Endothelial cell of umbilical vein (primary cell): Measurements from ENCODE around the gene PADI6. TPM values are rescaled to one million over a fixed set of nuclear protein-coding genes. Genes with fewer than 3 reads are reported as not detected.

Experiments used
- BruUV-seq: library from RNA; stranded (reverse); fragments of 400-500 nt; replicated peaks from 2 replicates; lab custom pipeline; 2021; lab: Mats Ljungman, UMichigan
- CTCF ChIA-PET: fragments of 300-600, 350-600 bp; sonication (Branson Sonifier 250); formaldehyde crosslinking; loops from one replicate; lab custom pipeline; 2021; ENCODE audit warnings: antibody characterized with exemption, inconsistent platforms; lab: Charles Lee
- POLR2A ChIA-PET: fragments of 300-600, 350-600 bp; sonication (Branson Sonifier 250); formaldehyde crosslinking; loops from one replicate; lab custom pipeline; 2021; ENCODE audit warnings: antibody characterized with exemption, inconsistent platforms; lab: Charles Lee
- DNase-seq: peaks from one replicate; pipeline ENCODE4 v3.0.0-alpha.2; 2011; ENCODE audit warnings: low read depth, low spot score
- FAIRE-seq: peaks from 2 replicates; lab custom pipeline; 2011; peaks lifted over from hg19 to GRCh38; lab: Jason Lieb, UNC
- H2AFZ ChIP-seq: 2 replicates; pipeline ENCODE4 v1.6.0; 2012; ENCODE audit warnings: low read depth, low read length, control low read depth, inconsistent platforms
- H3K27ac ChIP-seq: 2 replicates; pipeline ENCODE4 v1.5.1; 2011; ENCODE audit warnings: low read depth, mild to moderate bottlenecking, control low read depth, low read length, moderate library complexity; ENCODE audit not compliant: insufficient read depth
- H3K27me3 ChIP-seq, 2 experiments: 2 replicates each; pipeline versions ENCODE4 v1.6.0 to v1.6.1; 2011; ENCODE audit warnings: low read length in 2 of 2, mixed read lengths in 1 of 2; ENCODE audit not compliant: control insufficient read depth in 2 of 2, insufficient read depth in 2 of 2
- H3K36me3 ChIP-seq, 2 experiments: 2 replicates in 1 of 2; 3 replicates in 1 of 2; pipeline ENCODE4 v1.5.1; 2011; ENCODE audit warnings: low read length in 2 of 2, mild to moderate bottlenecking in 1 of 2, moderate library complexity in 1 of 2; ENCODE audit not compliant: control insufficient read depth in 2 of 2, insufficient read depth in 2 of 2; ENCODE audit errors: extremely low read depth in 1 of 2
- H3K4me1 ChIP-seq: 3 replicates; pipeline ENCODE4 v1.5.1; 2011; ENCODE audit warnings: mild to moderate bottlenecking, low read length; ENCODE audit not compliant: control insufficient read depth, insufficient read depth; ENCODE audit errors: extremely low read depth
- H3K4me2 ChIP-seq: 2 replicates; pipeline ENCODE4 v1.6.1; 2011; ENCODE audit warnings: low read length, control low read depth, mixed read lengths; ENCODE audit not compliant: insufficient read depth
- H3K4me3 ChIP-seq, 3 experiments: fragments of 200-600 bp in 1 of 3; sonication (generic), shearing (Covaris generic) in 1 of 3; replicated peaks in 1 of 3; 2 replicates each; pipeline ENCODE4 v1.5.1; 2011 to 2016; ENCODE audit warnings: control low read depth in 3 of 3, low read length in 3 of 3, mild to moderate bottlenecking in 2 of 3, inconsistent platforms in 1 of 3, low read depth in 1 of 3, moderate library complexity in 1 of 3; ENCODE audit not compliant: insufficient read depth in 1 of 3
- H3K79me2 ChIP-seq: 2 replicates; pipeline ENCODE4 v1.6.0; 2012; ENCODE audit warnings: low read length, inconsistent platforms; ENCODE audit not compliant: control insufficient read depth, insufficient read depth
- H3K9ac ChIP-seq: replicated peaks from 2 replicates; pipeline ENCODE3; 2011; ENCODE audit warnings: low read length, control low read depth; ENCODE audit not compliant: insufficient read depth; ENCODE audit errors: extremely low read depth
- H3K9me1 ChIP-seq: replicated peaks from 3 replicates; pipeline ENCODE4 v1.6.0; 2011; ENCODE audit warnings: mild to moderate bottlenecking, low read length; ENCODE audit not compliant: control insufficient read depth, insufficient read depth; ENCODE audit errors: extremely low read depth
- H3K9me3 ChIP-seq: replicated peaks from 2 replicates; pipeline ENCODE4 v1.5.1; 2012; ENCODE audit warnings: low read length, inconsistent platforms; ENCODE audit not compliant: control insufficient read depth, insufficient read depth
- H4K20me1 ChIP-seq: replicated peaks from 2 replicates; pipeline ENCODE3; 2011; ENCODE audit warnings: mild to moderate bottlenecking, low read length; ENCODE audit not compliant: control insufficient read depth, insufficient read depth; ENCODE audit errors: extremely low read depth
- CTCF ChIP-seq, 2 donors: IDR thresholded peaks; 1 replicate in 1 of 2; 2 replicates in 1 of 2; pipeline ENCODE4 v1.5.1; 2011; ENCODE audit warnings: low read length in 2 of 2, mild to moderate bottlenecking in 2 of 2, moderate library complexity in 2 of 2, control low read depth in 1 of 2, inconsistent platforms in 1 of 2, low read depth in 1 of 2; ENCODE audit not compliant: insufficient read depth in 1 of 2; ENCODE audit errors: extremely low read depth in 1 of 2
- EZH2 ChIP-seq: IDR thresholded peaks from 2 replicates; pipeline ENCODE4 v1.6.1; 2012; ENCODE audit warnings: borderline replicate concordance, low read depth, mild to moderate bottlenecking, moderate library complexity, low read length, inconsistent platforms; ENCODE audit not compliant: severe bottlenecking
- FOS ChIP-seq: IDR thresholded peaks from 2 replicates; pipeline ENCODE4 v1.6.1; 2011; ENCODE audit warnings: mild to moderate bottlenecking, low read length, moderate library complexity, borderline replicate concordance; ENCODE audit not compliant: insufficient read depth
- GATA2 ChIP-seq: IDR thresholded peaks from 2 replicates; pipeline ENCODE4 v1.7.0; 2011; ENCODE audit warnings: low read depth, mild to moderate bottlenecking, moderate library complexity, mixed read lengths, low read length; ENCODE audit not compliant: insufficient read length, insufficient read depth
- MAX ChIP-seq: IDR thresholded peaks from 2 replicates; pipeline ENCODE4 v1.6.1; 2011; ENCODE audit not compliant: insufficient read depth, insufficient read length
- POLR2A ChIP-seq: IDR thresholded peaks from 2 replicates; pipeline ENCODE4 v1.6.1; 2012; ENCODE audit warnings: low read depth, mild to moderate bottlenecking, control low read depth, low read length
- POLR2AphosphoS5 ChIP-seq: IDR thresholded peaks from 2 replicates; pipeline ENCODE4 v1.6.1; 2012; ENCODE audit warnings: low read depth, mild to moderate bottlenecking, control low read depth, low read length, moderate library complexity; ENCODE audit not compliant: insufficient read depth
- dilution Hi-C: fragments of 300-500 bp; cut with MboI; formaldehyde crosslinking; loops from one replicate; pipeline ENCODE4 v1.15.0; 2019; ENCODE audit warnings: low sequenced_read_pairs; ENCODE audit not compliant: extremely low pct_ligation_motif_present
- intact Hi-C: fragments of 100-400 bp; cut with micrococcal nuclease; formaldehyde crosslinking; loops from one replicate; pipeline ENCODE4 v1.10.0; 2022
- polyA plus RNA-seq, 4 experiments: library from polyadenylated mRNA; depleted of rRNA in 3 of 4; stranded (reverse) in 3 of 4; unstranded in 1 of 4; fragments of >200 nt; gene quantifications; 2 replicates each; pipeline versions ENCODE4 v1.2.1 to v1.2.3, GENCODE V29; 2011 to 2012; ENCODE audit warnings: missing spikeins in 1 of 4
- total RNA-seq: library from RNA; stranded (reverse); gene quantifications from 2 replicates; pipeline ENCODE4 v1.2.3, GENCODE V29; 2021

The PADI6 gene
- total and polyA plus RNA-seq, 2 donors (not counting 3 experiments of a cell fraction or from before 2014, with no cell fraction given) = not detected

GRCh38 chr1:17333081-17333480 is 38.9 kb upstream of the PADI6 start:
- no peaks in the 10 kb centered on the region for H3K9me3 ChIP-seq
- no peaks in the 10 kb centered on the region for H3K4me1 ChIP-seq
- CTCF ChIA-PET = interaction anchor here (1.0 kb wide), 2 partner anchors 207 to 275 kb away, joined by 4 to 5 read pairs; no protein-coding TSS in a partner anchor
- no peaks in the 10 kb centered on the region for H3K36me3 ChIP-seq
- no peaks in the 10 kb centered on the region for H4K20me1 ChIP-seq
- POLR2A ChIA-PET = no interaction called here
- no peak overlapping the region for H3K9ac ChIP-seq
- H3K27ac ChIP-seq = no peak overlapping the region
- intact Hi-C loops = no loop called here
- no peak overlapping the region for H2AFZ ChIP-seq
- H3K4me3 ChIP-seq = no peak overlapping the region
- BruUV-seq = no TSS peak
- TF ChIP-seq EZH2 (no peak), MAX (no peak), POLR2AphosphoS5 (no peak), GATA2 (no peak), FOS (no peak)
- H3K79me2 ChIP-seq = no peaks in the 10 kb centered on the region
- FAIRE-seq (no peak), DNase-seq (no peak)
- no peaks in the 10 kb centered on the region for H3K27me3 ChIP-seq
- dilution Hi-C loops = no loop called here
- no peak overlapping the region for H3K4me2 ChIP-seq
- no peaks in the 10 kb centered on the region for H3K9me1 ChIP-seq

GRCh38 chr1:17335821-17336710 is 35.9 kb upstream of the PADI6 start:
- Histone ChIP-seq H3K79me2 (no peaks in the 10 kb centered on the region), H3K9ac (no peak overlapping the region), H3K27ac (no peak overlapping the region), H3K36me3 (no peaks in the 10 kb centered on the region), H2AFZ (no peak overlapping the region), H3K27me3 (no peaks in the 10 kb centered on the region), H3K4me2 (no peak overlapping the region), H3K9me1 (no peaks in the 10 kb centered on the region), H3K4me3 (no peak overlapping the region), H3K4me1 (no peaks in the 10 kb centered on the region), H4K20me1 (no peaks in the 10 kb centered on the region), H3K9me3 (no peaks in the 10 kb centered on the region)
- DNase-seq (peak; percentile 33), FAIRE-seq (peak; percentile 52)
- TF ChIP-seq CTCF (IDR thresholded peaks at IDR 0.05; ENCODE audit: extremely low read depth in 1 of 2, insufficient read depth in 1 of 2, low read depth in 1 of 2, low read length in 2 of 2) = peak; percentile 86 to 88
- no peak for TF ChIP-seq POLR2A
- intact Hi-C loops (loop anchor here (1.0 kb wide), 3 partner anchors 99 to 277 kb away; no protein-coding TSS in a partner anchor), dilution Hi-C loops (no loop called here)
- no TSS peak for BruUV-seq
- ChIA-PET CTCF (interaction anchor here (0.6 to 3.7 kb wide), 13 partner anchors 9 to 276 kb away, joined by 3 to 37 read pairs (median 3); no protein-coding TSS in a partner anchor), POLR2A (no interaction called here)
